Brain microvascular endothelial cell (primary cell): ENCODE results near the gene USE1.

Source experiments
- DNase-seq: peaks from one replicate; pipeline ENCODE4 v3.0.0-alpha.2; 2020
- H3K27ac ChIP-seq: fragments of 250-450 bp; sonication (Bioruptor Pico); 2 replicates; pipeline ENCODE4 v1.5.1; 2020; ENCODE audit warnings: mild to moderate bottlenecking, moderate library complexity
- H3K27me3 ChIP-seq: fragments of 250-450 bp; sonication (Bioruptor Pico); replicated peaks from 2 replicates; pipeline ENCODE4 v1.5.1; 2020; ENCODE audit warnings: mild to moderate bottlenecking
- H3K36me3 ChIP-seq: fragments of 250-450 bp; sonication (Bioruptor Pico); replicated peaks from 2 replicates; pipeline ENCODE4 v1.5.1; 2020; ENCODE audit warnings: mild to moderate bottlenecking
- H3K4me3 ChIP-seq: 2 replicates; pipeline ENCODE4 v1.5.1; 2011; ENCODE audit warnings: low read depth, mild to moderate bottlenecking, control low read depth, low read length, moderate library complexity
- CTCF ChIP-seq: IDR thresholded peaks from 2 replicates; pipeline ENCODE4 v1.5.1; 2011; ENCODE audit warnings: low read depth, mild to moderate bottlenecking, moderate library complexity, low read length, control low read depth, inconsistent platforms; ENCODE audit errors: missing control alignments
- in situ Hi-C: cut with HindIII; loops from 2 replicates; pipeline ENCODE4 v1.10.0; 2017; ENCODE audit warnings: low sequenced_read_pairs, low pct_ligation_motif_present

Gene USE1

GRCh38 chr19:17268754-17269153 is 53.6 kb downstream of the USE1 start:
- no peak for DNase-seq
- Histone ChIP-seq H3K4me3 (no peak overlapping the region), H3K27me3 (no peaks in the 10 kb centered on the region), H3K27ac (no peak overlapping the region), H3K36me3 (peaks cover 39% of the 10 kb centered on the region)
- in situ Hi-C loops: no loop called here
- no peak for TF ChIP-seq CTCF
